Karpas-422 (cell line): ENCODE measurements around the gene SHC4. TPM values are rescaled to one million over a fixed set of nuclear protein-coding genes. Genes with fewer than 3 reads are reported as not detected.
"Not testable (repeated sequence)": the region's sequence is repeated elsewhere in the genome, so short reads cannot be mapped to it uniquely, and the experiment has no call there.

ENCODE experiments used
- DNase-seq: peaks from one replicate; pipeline ENCODE4 v3.0.0-alpha.2; 2015
- H2AFZ ChIP-seq: fragments of 200-600 bp; sonication (generic); 2 replicates; pipeline ENCODE4 v1.6.1; 2014; ENCODE audit warnings: antibody characterized with exemption, low read length, mixed read lengths
- H3K27ac ChIP-seq: fragments of 200-600 bp; sonication (generic); 2 replicates; pipeline ENCODE4 v1.5.1; 2014; ENCODE audit warnings: mild to moderate bottlenecking, low read length, moderate library complexity
- H3K27me3 ChIP-seq: fragments of 200-600 bp; sonication (generic); 2 replicates; pipeline ENCODE4 v1.6.1; 2014; ENCODE audit warnings: low read length, mixed read lengths
- H3K36me3 ChIP-seq: fragments of 200-600 bp; sonication (generic); 2 replicates; pipeline ENCODE4 v1.6.1; 2014; ENCODE audit warnings: low read length, mixed read lengths; ENCODE audit not compliant: insufficient read depth
- H3K4me1 ChIP-seq: fragments of 200-600 bp; sonication (generic); 2 replicates; pipeline ENCODE4 v1.6.1; 2014; ENCODE audit warnings: mild to moderate bottlenecking, low read length, mixed read lengths
- H3K4me2 ChIP-seq: fragments of 200-600 bp; sonication (generic); 2 replicates; pipeline ENCODE4 v1.6.1; 2014; ENCODE audit warnings: low read length, low read depth, mild to moderate bottlenecking; ENCODE audit not compliant: poor library complexity, severe bottlenecking
- H3K4me3 ChIP-seq: fragments of 200-600 bp; sonication (generic); 2 replicates; pipeline ENCODE4 v1.5.1; 2014; ENCODE audit warnings: mild to moderate bottlenecking, antibody characterized with exemption, low read length, mixed read lengths
- H3K79me2 ChIP-seq: fragments of 200-600 bp; sonication (generic); 2 replicates; pipeline ENCODE4 v1.6.1; 2014; ENCODE audit warnings: mild to moderate bottlenecking, low read length, mixed read lengths
- H3K9ac ChIP-seq: fragments of 200-600 bp; sonication (generic); 2 replicates; pipeline ENCODE4 v1.6.0; 2014; ENCODE audit warnings: low read length
- H3K9me2 ChIP-seq: fragments of 200-600 bp; sonication (generic), shearing (Covaris generic); replicated peaks from 2 replicates; pipeline ENCODE4 v1.6.0; 2014; ENCODE audit warnings: mild to moderate bottlenecking, low read length, moderate library complexity; ENCODE audit not compliant: insufficient read depth
- H3K9me3 ChIP-seq: fragments of 300-700, 200-600 bp; sonication (generic); 2 replicates; pipeline ENCODE4 v1.6.1; 2014; ENCODE audit warnings: low read length, mixed read lengths
- H4K20me1 ChIP-seq: fragments of 200-600 bp; sonication (generic); 2 replicates; pipeline ENCODE4 v1.6.1; 2014; ENCODE audit warnings: mild to moderate bottlenecking, antibody characterized with exemption, low read length, low read depth; ENCODE audit not compliant: insufficient read depth
- total RNA-seq: library from RNA; depleted of rRNA; stranded (reverse); fragments of >200 nt; shearing (Covaris generic); gene quantifications from 2 replicates; pipeline ENCODE4 v1.2.3, GENCODE V29; 2014; ENCODE audit warnings: low replicate concordance

The SHC4 gene
- total RNA-seq, 1 experiment from 2014 or later: not detected

DNA sequence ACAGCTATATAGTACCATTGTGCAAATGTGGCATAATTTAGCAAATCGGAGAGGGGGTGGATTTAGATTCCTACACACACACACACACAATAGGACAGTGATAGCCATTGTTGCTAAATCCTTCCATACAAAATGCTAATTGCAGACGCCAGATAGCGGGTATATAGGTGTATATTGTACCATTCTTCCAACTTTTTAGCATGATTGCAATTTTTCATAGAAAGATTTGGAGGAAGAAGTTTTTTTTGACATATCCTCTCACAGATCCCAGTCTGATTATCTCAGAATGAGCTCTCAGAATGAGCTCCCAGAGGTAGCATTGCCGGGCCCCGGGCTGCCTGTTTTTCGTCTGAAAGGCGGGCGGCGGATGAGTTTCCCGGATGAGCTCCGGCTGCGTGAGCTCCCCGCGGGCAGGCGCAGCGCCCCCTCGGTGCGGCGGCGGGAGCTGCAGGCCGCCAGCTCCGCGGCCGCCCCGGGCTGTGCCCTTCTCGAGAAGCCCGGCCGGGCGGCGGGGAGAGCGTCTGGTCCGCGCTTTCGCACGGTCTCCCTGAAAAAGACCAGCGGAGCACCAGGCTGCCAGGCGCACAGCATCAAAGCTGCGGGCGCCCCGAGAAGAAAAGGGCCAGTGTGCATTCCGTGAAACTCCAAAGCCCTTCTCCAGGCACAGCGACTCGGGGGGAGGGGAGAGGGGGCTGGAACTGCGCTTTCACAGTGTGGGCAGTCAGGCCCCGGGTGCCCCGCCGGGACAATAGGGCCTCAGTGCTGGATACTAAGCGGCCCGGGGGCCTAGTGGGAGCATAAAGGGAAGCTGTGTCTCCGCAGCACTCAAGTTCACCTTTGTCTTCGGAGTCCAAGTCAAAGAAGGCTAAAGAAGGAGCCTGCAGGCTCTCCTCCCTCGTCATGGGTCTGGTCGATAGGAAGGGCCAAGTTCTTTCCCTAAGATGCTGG, 12.0 kb upstream of the SHC4 start:
- peak; percentile 92 for DNase-seq
- peaks cover 15% of the 10 kb centered on the region for H3K4me1 ChIP-seq
- H3K9me3 ChIP-seq: no peaks in the 10 kb centered on the region
- no peaks in the 10 kb centered on the region for H3K27me3 ChIP-seq
- no peaks in the 10 kb centered on the region for H3K79me2 ChIP-seq
- H3K36me3 ChIP-seq: no peaks in the 10 kb centered on the region
- H3K4me3 ChIP-seq: peak overlapping the region; percentile 53
- peak overlapping the region; percentile 59 for H3K9ac ChIP-seq
- no peaks in the 10 kb centered on the region for H4K20me1 ChIP-seq
- H3K4me2 ChIP-seq: peak overlapping the region; percentile 71
- peak overlapping the region; percentile 81 for H2AFZ ChIP-seq
- no peaks in the 10 kb centered on the region for H3K9me2 ChIP-seq
- H3K27ac ChIP-seq: no peak overlapping the region

DNA sequence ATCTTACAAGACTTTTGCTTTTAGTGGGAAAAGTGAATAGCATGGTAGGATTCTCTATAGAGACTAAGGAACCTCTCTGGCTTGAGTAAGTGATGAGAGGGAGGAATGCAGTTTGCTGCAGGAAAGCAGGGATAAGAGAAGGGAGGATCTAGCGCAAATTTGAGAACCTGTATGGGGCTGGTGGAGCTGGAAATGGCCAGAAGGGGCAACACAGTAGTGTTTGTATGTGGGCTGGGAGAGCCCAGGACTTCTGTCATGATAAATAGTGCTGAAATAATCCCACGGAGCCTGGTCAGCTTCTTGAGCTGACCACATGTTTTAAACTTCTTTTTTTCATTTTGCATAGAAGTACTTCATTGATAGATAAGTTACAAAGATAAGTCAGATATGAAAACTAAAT, 11.2 kb upstream of the SHC4 start:
- H3K4me3 ChIP-seq: peak overlapping the region; percentile 53; the same call in 1 of the 2 replicates
- H3K27ac ChIP-seq: no peak overlapping the region
- H4K20me1 ChIP-seq: no peaks in the 10 kb centered on the region
- H3K9me2 ChIP-seq: no peaks in the 10 kb centered on the region
- peak; percentile 45 for DNase-seq
- H2AFZ ChIP-seq: peak overlapping the region; percentile 81
- H3K4me2 ChIP-seq: peak overlapping the region; percentile 71
- H3K4me1 ChIP-seq: peaks cover 15% of the 10 kb centered on the region
- H3K9me3 ChIP-seq: no peaks in the 10 kb centered on the region
- H3K27me3 ChIP-seq: no peaks in the 10 kb centered on the region
- H3K9ac ChIP-seq: peak overlapping the region; percentile 58
- H3K79me2 ChIP-seq: no peaks in the 10 kb centered on the region
- no peaks in the 10 kb centered on the region for H3K36me3 ChIP-seq

DNA sequence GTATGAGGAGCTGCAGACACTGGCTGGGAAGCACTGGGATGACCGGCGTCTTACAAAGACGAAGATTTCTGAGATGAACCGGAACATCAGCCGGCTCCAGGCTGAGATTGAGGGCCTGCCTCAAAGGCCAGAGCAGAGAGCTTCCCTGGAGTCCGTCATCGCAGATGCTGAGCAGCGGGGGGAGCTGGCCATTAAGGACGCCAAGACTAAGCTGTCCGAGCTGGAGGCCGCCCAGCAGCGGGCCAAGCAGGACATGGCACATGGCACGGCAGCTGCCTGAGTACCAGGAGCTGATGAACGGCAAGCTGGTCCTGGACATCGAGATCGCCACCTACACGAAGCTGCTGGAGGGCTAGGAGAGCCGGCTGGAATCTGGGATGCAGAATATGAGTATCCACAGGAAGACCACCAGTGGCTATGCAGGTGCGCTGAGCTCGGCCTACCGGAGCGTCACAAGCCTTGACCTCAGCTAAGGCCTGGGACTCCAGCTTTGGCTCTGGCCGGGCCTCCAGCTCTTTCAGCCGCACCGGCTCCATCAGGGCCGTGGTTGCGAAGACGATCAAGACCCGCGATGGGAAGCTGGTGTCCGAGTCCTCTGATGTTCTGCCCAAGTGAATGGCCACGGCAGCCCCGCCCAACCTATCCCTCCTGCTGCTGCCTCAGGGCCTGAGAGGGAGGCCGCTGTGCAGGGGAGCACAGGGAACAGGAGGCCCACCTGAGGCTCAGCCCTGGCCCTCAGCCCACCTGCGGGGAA, 9.2 kb upstream of the SHC4 start:
- Histone ChIP-seq H3K9me3 (no peaks in the 10 kb centered on the region), H3K4me3 (no peak overlapping the region), H2AFZ (no peak overlapping the region)

DNA sequence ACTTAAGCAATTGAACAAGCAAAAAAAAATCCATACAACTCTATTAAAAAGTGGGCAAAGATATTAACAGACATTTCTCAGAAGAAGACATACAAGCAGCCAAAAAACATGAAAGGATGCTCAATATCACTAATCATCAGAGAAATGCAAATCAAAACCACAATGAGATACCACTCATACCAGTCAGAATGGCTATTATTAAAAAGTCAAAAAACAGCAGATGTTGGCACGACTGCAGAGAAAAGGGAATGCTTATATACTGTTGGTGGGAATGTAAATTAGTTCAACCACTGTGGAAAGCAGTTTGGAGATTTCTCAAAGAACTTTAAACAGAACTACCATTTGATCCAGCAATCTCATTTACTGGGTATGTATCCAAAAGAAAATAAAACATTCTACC, 7.2 kb upstream of the SHC4 start:
- not testable (repeated sequence) for H3K9me2 ChIP-seq, H3K27me3 ChIP-seq, H3K4me3 ChIP-seq, H3K9ac ChIP-seq, H3K36me3 ChIP-seq, H3K4me2 ChIP-seq, DNase-seq, H3K27ac ChIP-seq, H2AFZ ChIP-seq, H4K20me1 ChIP-seq, H3K79me2 ChIP-seq, H3K9me3 ChIP-seq
- peaks cover 23% of the 10 kb centered on the region for H3K4me1 ChIP-seq

More for the DNA sequence above, 9.2 kb upstream of the SHC4 start:
- H3K4me1 ChIP-seq: peaks cover 15% of the 10 kb centered on the region
- no peak for DNase-seq
- H3K36me3 ChIP-seq: no peaks in the 10 kb centered on the region
- no peaks in the 10 kb centered on the region for H4K20me1 ChIP-seq
- no peaks in the 10 kb centered on the region for H3K9me2 ChIP-seq
- H3K4me2 ChIP-seq: no peak overlapping the region
- no peak overlapping the region for H3K9ac ChIP-seq
- H3K27ac ChIP-seq: no peak overlapping the region
- H3K27me3 ChIP-seq: no peaks in the 10 kb centered on the region
- no peaks in the 10 kb centered on the region for H3K79me2 ChIP-seq

DNA sequence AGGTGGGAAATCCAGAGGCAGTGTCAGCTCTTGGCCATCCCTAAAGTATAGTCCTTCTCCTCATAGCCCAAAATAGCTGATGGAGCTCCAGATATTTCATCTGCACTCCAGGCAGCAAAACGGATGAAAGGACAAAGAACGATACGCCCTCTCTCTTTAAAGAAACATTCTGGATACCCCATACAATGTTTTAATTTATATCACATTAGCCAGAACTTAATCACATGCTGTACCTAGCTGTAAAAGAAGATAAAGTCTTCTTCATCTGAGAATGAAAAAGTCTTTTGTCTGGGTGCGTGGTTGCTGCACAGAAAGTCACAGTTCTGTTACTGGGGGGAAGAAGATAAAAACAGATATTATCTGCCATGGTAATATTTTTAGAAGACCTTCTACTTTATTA, 4.3 kb upstream of the SHC4 start:
- no peak overlapping the region for H2AFZ ChIP-seq
- no peaks in the 10 kb centered on the region for H4K20me1 ChIP-seq
- H3K9me3 ChIP-seq: no peaks in the 10 kb centered on the region
- no peak overlapping the region for H3K9ac ChIP-seq
- H3K4me1 ChIP-seq: peaks cover 34% of the 10 kb centered on the region
- H3K9me2 ChIP-seq: no peaks in the 10 kb centered on the region
- H3K36me3 ChIP-seq: no peaks in the 10 kb centered on the region
- H3K79me2 ChIP-seq: no peaks in the 10 kb centered on the region
- H3K4me3 ChIP-seq: no peak overlapping the region
- H3K4me2 ChIP-seq: no peak overlapping the region
- H3K27ac ChIP-seq: no peak overlapping the region
- H3K27me3 ChIP-seq: no peaks in the 10 kb centered on the region
- DNase-seq: no peak

DNA sequence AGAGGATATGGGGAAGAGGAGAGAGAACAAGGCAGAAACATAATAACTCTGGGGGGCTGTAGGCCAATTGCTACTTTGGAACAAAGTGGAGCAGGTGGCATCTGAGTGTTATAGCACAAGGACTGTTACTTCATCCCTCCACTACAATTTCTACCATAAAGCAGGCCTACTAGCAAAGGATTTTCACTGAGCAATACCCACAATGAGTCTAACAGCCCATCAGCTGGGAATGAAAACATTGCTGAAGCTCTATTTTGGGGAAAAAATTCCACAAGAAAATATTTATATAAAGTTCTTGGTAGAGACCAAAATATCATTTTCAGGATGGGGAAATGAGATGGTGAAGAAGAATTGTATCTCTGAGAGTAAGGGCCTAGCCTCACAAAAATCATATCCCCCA, 3.6 kb upstream of the SHC4 start:
- no peak overlapping the region for H2AFZ ChIP-seq
- no peaks in the 10 kb centered on the region for H3K9me3 ChIP-seq
- DNase-seq: no peak
- H3K9ac ChIP-seq: no peak overlapping the region
- no peaks in the 10 kb centered on the region for H3K79me2 ChIP-seq
- no peak overlapping the region for H3K4me3 ChIP-seq
- H3K36me3 ChIP-seq: no peaks in the 10 kb centered on the region
- no peak overlapping the region for H3K27ac ChIP-seq
- H3K27me3 ChIP-seq: no peaks in the 10 kb centered on the region
- no peak overlapping the region for H3K4me2 ChIP-seq
- no peaks in the 10 kb centered on the region for H3K9me2 ChIP-seq
- peaks cover 34% of the 10 kb centered on the region for H3K4me1 ChIP-seq
- H4K20me1 ChIP-seq: no peaks in the 10 kb centered on the region

DNA sequence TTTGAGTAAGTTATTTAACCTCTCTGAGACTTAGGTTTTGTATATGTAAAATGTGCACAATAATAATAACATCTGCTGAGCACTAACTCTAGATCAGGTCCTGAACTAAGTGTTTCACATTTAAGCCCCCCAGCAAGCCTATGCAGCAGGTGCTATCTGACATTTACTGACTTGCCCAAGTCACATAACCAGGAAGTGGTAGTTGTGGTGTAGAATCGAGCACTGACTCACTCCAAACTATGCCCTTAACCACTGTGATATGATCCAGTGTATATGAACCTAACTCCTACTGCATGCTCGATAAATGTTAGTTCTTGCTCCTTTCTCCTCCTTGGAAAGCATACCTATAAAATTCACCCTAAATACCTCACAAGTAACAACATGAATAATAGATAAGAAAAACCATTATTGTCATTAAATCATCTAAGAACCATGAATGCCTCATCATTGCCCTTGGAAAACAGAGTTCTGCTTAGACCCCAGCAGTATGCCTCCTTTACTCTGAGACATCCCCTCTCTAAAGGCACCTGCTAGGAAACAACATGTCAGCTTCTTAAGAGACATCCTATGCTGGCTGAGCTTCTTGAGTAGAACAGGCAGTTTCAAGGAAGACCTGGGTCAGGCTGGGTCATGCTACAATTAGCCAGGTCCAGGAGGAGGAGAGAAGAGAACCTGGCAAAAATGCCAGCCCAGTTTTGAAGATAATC, 3.0 kb upstream of the SHC4 start:
- Histone ChIP-seq H3K27ac (no peak overlapping the region), H3K27me3 (no peaks in the 10 kb centered on the region), H3K9ac (no peak overlapping the region), H3K79me2 (no peaks in the 10 kb centered on the region), H4K20me1 (no peaks in the 10 kb centered on the region), H3K36me3 (no peaks in the 10 kb centered on the region), H3K9me3 (no peaks in the 10 kb centered on the region), H3K4me3 (no peak overlapping the region), H3K9me2 (no peaks in the 10 kb centered on the region), H3K4me2 (no peak overlapping the region), H2AFZ (no peak overlapping the region), H3K4me1 (peaks cover 34% of the 10 kb centered on the region)
- no peak for DNase-seq

DNA sequence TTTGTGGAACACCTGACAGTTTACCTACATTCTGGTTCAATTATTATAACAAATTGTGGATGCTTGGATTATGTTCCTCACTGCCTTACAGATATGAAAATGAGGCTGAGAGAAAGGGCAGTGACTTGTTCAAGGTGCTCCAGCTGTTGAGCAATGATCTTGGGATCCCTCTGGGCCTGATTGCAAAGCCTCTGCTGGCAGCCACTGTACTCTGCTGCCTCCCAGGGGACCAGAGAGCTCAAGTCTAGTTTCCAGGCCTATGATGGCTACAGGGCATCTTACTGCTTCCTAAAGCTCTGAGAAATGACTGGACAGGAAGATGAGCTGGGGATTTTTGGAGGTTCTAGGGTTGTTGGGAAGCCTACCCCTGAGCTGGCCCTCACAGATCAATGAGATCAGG, 2.3 kb upstream of the SHC4 start:
- H4K20me1 ChIP-seq: no peaks in the 10 kb centered on the region
- no peak overlapping the region for H2AFZ ChIP-seq
- peak; percentile 84 for DNase-seq
- no peaks in the 10 kb centered on the region for H3K27me3 ChIP-seq
- no peak overlapping the region for H3K9ac ChIP-seq
- no peaks in the 10 kb centered on the region for H3K36me3 ChIP-seq
- H3K9me3 ChIP-seq: no peaks in the 10 kb centered on the region
- H3K27ac ChIP-seq: no peak overlapping the region
- H3K4me1 ChIP-seq: peaks cover 34% of the 10 kb centered on the region
- peak overlapping the region; percentile 13 for H3K4me2 ChIP-seq
- H3K4me3 ChIP-seq: no peak overlapping the region
- no peaks in the 10 kb centered on the region for H3K9me2 ChIP-seq
- H3K79me2 ChIP-seq: no peaks in the 10 kb centered on the region
